HG02763 (cell line): Measurements from ENCODE around the gene NFIC.
"Not testable (repeated sequence)": the region's sequence is repeated elsewhere in the genome, so short reads cannot be mapped to it uniquely, and the experiment has no call there.

Experiments used
- ATAC-seq: cut with Tn5 transposase; IDR thresholded peaks from one replicate; pipeline ENCODE4 v1.9.1; 2021; ENCODE audit warnings: mild to moderate bottlenecking, moderate library complexity; ENCODE audit not compliant: unreplicated experiment

Gene NFIC

GRCh38 chr19:3370728-3371591 is 4.6 kb downstream of the NFIC start:
- ATAC-seq = no peak

GRCh38 chr19:3372413-3372812 is 6.0 kb downstream of the NFIC start:
- ATAC-seq = no peak

- no peak for ATAC-seq
Measured at GRCh38 chr19:3373971-3374368, 7.6 kb downstream of the NFIC start.

- ATAC-seq = no peak
Measured at GRCh38 chr19:3374369-3375112, 8.2 kb downstream of the NFIC start.

- ATAC-seq = no peak
Measured at GRCh38 chr19:3375221-3376090, 9.1 kb downstream of the NFIC start.

- ATAC-seq = not testable (repeated sequence)
Measured at GRCh38 chr19:3376091-3376455, 9.7 kb downstream of the NFIC start.

- ATAC-seq = no peak
Measured at GRCh38 chr19:3378352-3379150, 12.2 kb downstream of the NFIC start.

- no peak for ATAC-seq
Measured at GRCh38 chr19:3380829-3381228, 14.4 kb downstream of the NFIC start.

- no peak for ATAC-seq
Measured at GRCh38 chr19:3381701-3382372, 15.5 kb downstream of the NFIC start.

GRCh38 chr19:3382460-3383100 is 16.2 kb downstream of the NFIC start:
- no peak for ATAC-seq

GRCh38 chr19:3383121-3383722 is 16.8 kb downstream of the NFIC start:
- ATAC-seq = no peak

GRCh38 chr19:3386447-3387234 is 20.3 kb downstream of the NFIC start:
- no peak for ATAC-seq

- no peak for ATAC-seq
Measured at GRCh38 chr19:3387645-3388589, 21.5 kb downstream of the NFIC start.

- ATAC-seq = no peak
Measured at GRCh38 chr19:3389446-3389778, 23.0 kb downstream of the NFIC start.

- no peak for ATAC-seq
Measured at GRCh38 chr19:3389876-3390371, 23.5 kb downstream of the NFIC start.

- ATAC-seq = not testable (repeated sequence)
Measured at GRCh38 chr19:3391911-3392310, 25.5 kb downstream of the NFIC start.

GRCh38 chr19:3392480-3392879 is 26.1 kb downstream of the NFIC start:
- no peak for ATAC-seq
